Nephron progenitor cell (in vitro differentiated cells): ENCODE data around the gene ERC1.

Experiments
- DNase-seq: peaks from one replicate; pipeline ENCODE4 v3.0.0; 2021
- H3K27ac Mint-ChIP-seq: 2 replicates; pipeline ENCODE4 v1.8.0; 2021; ENCODE audit warnings: mild to moderate bottlenecking, moderate library complexity, mixed read lengths
- H3K27me3 Mint-ChIP-seq: 2 replicates; pipeline ENCODE4 v1.8.0; 2021; ENCODE audit warnings: mild to moderate bottlenecking, low read depth, mixed read lengths; ENCODE audit not compliant: poor library complexity
- H3K36me3 Mint-ChIP-seq: 2 replicates; pipeline ENCODE4 v1.8.0; 2021; ENCODE audit warnings: low read depth, mixed read lengths
- H3K4me1 Mint-ChIP-seq: 2 replicates; pipeline ENCODE4 v1.8.0; 2021; ENCODE audit warnings: mixed read lengths
- H3K4me3 Mint-ChIP-seq: 2 replicates; pipeline ENCODE4 v1.8.0; 2021; ENCODE audit warnings: mild to moderate bottlenecking, moderate library complexity, mixed read lengths
- H3K9me3 Mint-ChIP-seq: 2 replicates; pipeline ENCODE4 v1.8.0; 2021; ENCODE audit warnings: mild to moderate bottlenecking, moderate library complexity, mixed read lengths
- CTCF ChIP-seq: fragments of 200-600 bp; sonication (generic); IDR thresholded peaks from 2 replicates; pipeline ENCODE4 v1.5.0; 2021; ENCODE audit warnings: antibody characterized with exemption

The ERC1 gene

GRCh38 chr12:1322821-1323220, 331.8 kb downstream of the ERC1 start:
- peaks cover 3% of the 10 kb centered on the region for H3K9me3 Mint-ChIP-seq
- no peak overlapping the region for H3K4me3 Mint-ChIP-seq
- DNase-seq: no peak
- H3K36me3 Mint-ChIP-seq: peaks cover 7% of the 10 kb centered on the region
- H3K27me3 Mint-ChIP-seq: no peaks in the 10 kb centered on the region
- no peak for TF ChIP-seq CTCF
- H3K4me1 Mint-ChIP-seq: peaks cover 20% of the 10 kb centered on the region
- H3K27ac Mint-ChIP-seq: no peak overlapping the region

DNA sequence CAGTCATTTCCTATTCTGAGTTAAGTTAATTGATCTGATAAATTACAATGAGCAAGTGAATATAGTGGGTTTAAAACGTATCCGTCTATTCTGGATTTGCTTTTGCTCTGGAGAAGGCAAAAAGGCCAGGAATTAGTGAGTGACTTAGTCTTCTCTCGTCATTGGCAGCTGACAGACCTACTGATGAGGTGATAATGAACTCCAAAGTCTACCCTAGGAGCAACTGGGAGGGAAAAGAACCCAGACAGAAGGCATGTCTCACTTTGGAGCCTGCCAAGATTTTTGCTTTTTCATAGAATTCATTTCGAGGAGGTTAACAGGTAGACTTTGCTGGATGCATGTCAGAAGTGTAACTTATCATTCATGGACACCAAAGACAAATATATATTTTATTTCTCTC, 333.1 kb downstream of the ERC1 start:
- peaks cover 3% of the 10 kb centered on the region for H3K9me3 Mint-ChIP-seq
- no peaks in the 10 kb centered on the region for H3K27me3 Mint-ChIP-seq
- no peak overlapping the region for H3K4me3 Mint-ChIP-seq
- DNase-seq: no peak
- TF ChIP-seq CTCF: no peak
- H3K4me1 Mint-ChIP-seq: peaks cover 8% of the 10 kb centered on the region
- no peak overlapping the region for H3K27ac Mint-ChIP-seq
- peaks cover 10% of the 10 kb centered on the region for H3K36me3 Mint-ChIP-seq

DNA sequence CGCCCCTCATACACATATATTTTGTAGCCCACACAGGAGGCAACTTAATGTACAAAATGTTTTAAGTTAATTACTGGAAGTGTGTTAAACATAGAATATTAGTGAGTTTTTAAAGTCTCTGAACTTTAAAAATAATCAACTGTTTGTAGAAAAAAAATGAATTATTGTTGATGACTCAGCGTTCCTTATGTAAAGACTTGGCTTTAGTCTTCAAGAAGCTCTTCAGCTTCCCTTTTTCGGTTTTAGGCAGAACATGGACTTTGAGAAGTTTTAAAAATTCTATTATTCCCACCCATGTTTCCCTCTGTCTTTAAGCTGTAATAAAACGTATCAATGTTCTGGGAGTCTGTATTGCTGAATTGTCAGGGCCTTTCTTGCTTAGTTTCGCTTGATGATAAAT, 333.9 kb downstream of the ERC1 start:
- Mint-ChIP-seq H3K36me3 (peaks cover 10% of the 10 kb centered on the region), H3K9me3 (peaks cover 3% of the 10 kb centered on the region), H3K27me3 (no peaks in the 10 kb centered on the region), H3K4me3 (no peak overlapping the region), H3K4me1 (peaks cover 10% of the 10 kb centered on the region), H3K27ac (no peak overlapping the region)
- TF ChIP-seq CTCF: no peak
- no peak for DNase-seq

- DNase-seq: no peak
- Mint-ChIP-seq H3K4me3 (no peak overlapping the region), H3K27me3 (no peaks in the 10 kb centered on the region), H3K27ac (no peak overlapping the region), H3K4me1 (peaks cover 10% of the 10 kb centered on the region), H3K36me3 (peaks cover 13% of the 10 kb centered on the region), H3K9me3 (peaks cover 3% of the 10 kb centered on the region)
- TF ChIP-seq CTCF: no peak
These were observed 334.6 kb downstream of the ERC1 start for GRCh38 chr12:1325666-1326065.

GRCh38 chr12:1326258-1326657, 335.2 kb downstream of the ERC1 start:
- Mint-ChIP-seq H3K4me3 (no peak overlapping the region), H3K4me1 (peaks cover 10% of the 10 kb centered on the region), H3K27me3 (no peaks in the 10 kb centered on the region), H3K9me3 (peaks cover 3% of the 10 kb centered on the region), H3K36me3 (peaks cover 19% of the 10 kb centered on the region), H3K27ac (no peak overlapping the region)
- DNase-seq: no peak
- no peak for TF ChIP-seq CTCF

GRCh38 chr12:1328391-1328790, 337.4 kb downstream of the ERC1 start:
- Mint-ChIP-seq H3K27ac (no peak overlapping the region), H3K4me1 (peaks cover 5% of the 10 kb centered on the region), H3K4me3 (no peak overlapping the region), H3K9me3 (peaks cover 21% of the 10 kb centered on the region), H3K27me3 (no peaks in the 10 kb centered on the region), H3K36me3 (peaks cover 40% of the 10 kb centered on the region)
- no peak for TF ChIP-seq CTCF
- DNase-seq: no peak
